Stimulated activated naive CD8-positive, alpha-beta T cell treated with anti-CD3 and anti-CD28 coated beads, Interleukin-15, amount 100 ng/mL, for 72 hours (primary cell): ENCODE results near the gene TRIM22.
"Not testable (repeated sequence)": the region's sequence is repeated elsewhere in the genome, so short reads cannot be mapped to it uniquely, and the experiment has no call there.

Source experiments
- ATAC-seq: fragments of 150-1000 bp; cut with Tn5 transposase; 2 replicates; pipeline ENCODE4 v1.10.0; 2021; ENCODE audit warnings: mild to moderate bottlenecking, moderate library complexity
- DNase-seq, 2 donors: peaks; one replicate each; pipeline ENCODE4 v3.0.0; 2021 to 2022
- H3K27ac Mint-ChIP-seq, 2 donors: one replicate each; pipeline ENCODE4 v1.8.0; 2022; ENCODE audit warnings: mild to moderate bottlenecking in 2 of 2, mixed read lengths in 2 of 2, moderate library complexity in 2 of 2
- H3K27me3 Mint-ChIP-seq: one replicate; pipeline ENCODE4 v1.8.0; 2022; ENCODE audit warnings: mixed read lengths
- H3K4me1 Mint-ChIP-seq: one replicate; pipeline ENCODE4 v1.8.0; 2022; ENCODE audit warnings: mild to moderate bottlenecking, mixed read lengths
- H3K4me3 Mint-ChIP-seq, 2 donors: one replicate each; pipeline ENCODE4 v1.8.0; 2022; ENCODE audit warnings: mild to moderate bottlenecking in 2 of 2, mixed read lengths in 2 of 2, moderate library complexity in 1 of 2
- H3K9me3 Mint-ChIP-seq, 2 donors: one replicate each; pipeline ENCODE4 v1.8.0; 2022; ENCODE audit warnings: mixed read lengths in 2 of 2

The TRIM22 gene

GRCh38 chr11:5684036-5684645, 5.4 kb upstream of the TRIM22 start:
- H3K4me3 Mint-ChIP-seq, result peak overlapping the region; percentile 84 to 92
- no peaks in the 10 kb centered on the region for H3K27me3 Mint-ChIP-seq
- H3K4me1 Mint-ChIP-seq, result peaks cover 59% of the 10 kb centered on the region
- no peaks in the 10 kb centered on the region for H3K9me3 Mint-ChIP-seq
- H3K27ac Mint-ChIP-seq, result peak overlapping the region; percentile 94 to 95
- ATAC-seq (peak; percentile 16), DNase-seq (no peak)

GRCh38 chr11:5684646-5685362, 4.8 kb upstream of the TRIM22 start, which contains the start of gene TRIM5:
TSS of gene TRIM5 (minus strand) at chr11:5685074. CDS start at chr11:5680177, 4,897 bp downstream.
- Mint-ChIP-seq H3K4me3 (peak within 1 kb of the TSS; percentile 84 to 92), H3K27ac (peak within 1 kb of the TSS; percentile 94 to 95), H3K27me3 (no peaks in the 10 kb centered on the region), H3K4me1 (peaks cover 52% of the 10 kb centered on the region), H3K9me3 (no peaks in the 10 kb centered on the region)
- DNase-seq (peak; percentile 75 to 83), ATAC-seq (peak; percentile 88)

- no peaks in the 10 kb centered on the region for H3K27me3 Mint-ChIP-seq
Observed at GRCh38 chr11:5686426-5686825, 3.2 kb upstream of the TRIM22 start.

GRCh38 chr11:5688482-5688881, 1.1 kb upstream of the TRIM22 start:
- DNase-seq (no peak), ATAC-seq (no peak)
- Mint-ChIP-seq H3K4me1 (peaks cover 44% of the 10 kb centered on the region), H3K9me3 (no peaks in the 10 kb centered on the region), H3K4me3 (peak overlapping the region; percentile 27 to 93), H3K27me3 (no peaks in the 10 kb centered on the region), H3K27ac (peak overlapping the region; percentile 82 to 85)

More at GRCh38 chr11:5686426-5686825, 3.2 kb upstream of the TRIM22 start:
- Mint-ChIP-seq H3K27ac (no peak overlapping the region), H3K9me3 (no peaks in the 10 kb centered on the region), H3K4me3 (no peak overlapping the region), H3K4me1 (peaks cover 42% of the 10 kb centered on the region)
- DNase-seq, result no peak
- ATAC-seq, result no peak

- Mint-ChIP-seq H3K4me1 (peaks cover 48% of the 10 kb centered on the region), H3K4me3 (peak overlapping the region; percentile 93 to 97), H3K27me3 (no peaks in the 10 kb centered on the region), H3K9me3 (no peaks in the 10 kb centered on the region), H3K27ac (peak overlapping the region; percentile 98 to 99)
- DNase-seq (peak in 1 of 2 donors; percentile 12), ATAC-seq (peak; percentile 2)
Observed at GRCh38 chr11:5690216-5690615, 626 bp downstream of the TRIM22 start.

- H3K4me1 Mint-ChIP-seq, result peaks cover 48% of the 10 kb centered on the region
- H3K9me3 Mint-ChIP-seq, result no peaks in the 10 kb centered on the region
- DNase-seq, result peak in 1 of 2 donors; percentile 13
Observed at GRCh38 chr11:5690736-5691135, 1.1 kb downstream of the TRIM22 start.

GRCh38 chr11:5691238-5691963, 1.8 kb downstream of the TRIM22 start:
- H3K4me3 Mint-ChIP-seq, result peak overlapping the region; percentile 93 to 97
- peak overlapping the region; percentile 98 to 99 for H3K27ac Mint-ChIP-seq
- not testable (repeated sequence) for DNase-seq, H3K27me3 Mint-ChIP-seq, H3K9me3 Mint-ChIP-seq, ATAC-seq
- H3K4me1 Mint-ChIP-seq, result peaks cover 50% of the 10 kb centered on the region

More at GRCh38 chr11:5690736-5691135, 1.1 kb downstream of the TRIM22 start:
- H3K27me3 Mint-ChIP-seq, result no peaks in the 10 kb centered on the region
- H3K27ac Mint-ChIP-seq, result peak overlapping the region; percentile 98 to 99
- peak overlapping the region; percentile 93 to 97 for H3K4me3 Mint-ChIP-seq
- peak; percentile 7 for ATAC-seq

GRCh38 chr11:5691964-5692361, 2.4 kb downstream of the TRIM22 start:
- Mint-ChIP-seq H3K4me3 (peak overlapping the region; percentile 93 to 97), H3K9me3 (no peaks in the 10 kb centered on the region), H3K4me1 (peaks cover 56% of the 10 kb centered on the region), H3K27ac (peak overlapping the region; percentile 69 to 98), H3K27me3 (no peaks in the 10 kb centered on the region)
- ATAC-seq, result no peak
- DNase-seq, result no peak

- no peak overlapping the region for H3K27ac Mint-ChIP-seq
- H3K4me3 Mint-ChIP-seq, result peak overlapping the region; percentile 61 to 66
- ATAC-seq (no peak), DNase-seq (no peak)
- H3K4me1 Mint-ChIP-seq, result peaks cover 64% of the 10 kb centered on the region
- no peaks in the 10 kb centered on the region for H3K9me3 Mint-ChIP-seq
- no peaks in the 10 kb centered on the region for H3K27me3 Mint-ChIP-seq
Observed at GRCh38 chr11:5694642-5695041, 5.1 kb downstream of the TRIM22 start.

GRCh38 chr11:5695580-5695979, 6.0 kb downstream of the TRIM22 start:
- DNase-seq (no peak), ATAC-seq (no peak)
- H3K27ac Mint-ChIP-seq, result no peak overlapping the region
- H3K27me3 Mint-ChIP-seq, result no peaks in the 10 kb centered on the region
- no peaks in the 10 kb centered on the region for H3K9me3 Mint-ChIP-seq
- peaks cover 73% of the 10 kb centered on the region for H3K4me1 Mint-ChIP-seq
- no peak overlapping the region for H3K4me3 Mint-ChIP-seq

GRCh38 chr11:5696210-5696609, 6.6 kb downstream of the TRIM22 start:
- H3K27me3 Mint-ChIP-seq, result no peaks in the 10 kb centered on the region
- H3K9me3 Mint-ChIP-seq, result no peaks in the 10 kb centered on the region
- no peak overlapping the region for H3K27ac Mint-ChIP-seq
- peaks cover 80% of the 10 kb centered on the region for H3K4me1 Mint-ChIP-seq
- peak overlapping the region in 1 of 2 donors; percentile 39 for H3K4me3 Mint-ChIP-seq
- DNase-seq, result no peak
- ATAC-seq, result no peak

- Mint-ChIP-seq H3K4me3 (no peak overlapping the region), H3K4me1 (peaks cover 87% of the 10 kb centered on the region), H3K27ac (no peak overlapping the region), H3K9me3 (no peaks in the 10 kb centered on the region), H3K27me3 (no peaks in the 10 kb centered on the region)
- ATAC-seq (no peak), DNase-seq (no peak)
Observed at GRCh38 chr11:5698281-5698680, 8.7 kb downstream of the TRIM22 start.

GRCh38 chr11:5700421-5701054, 10.9 kb downstream of the TRIM22 start:
- Mint-ChIP-seq H3K4me1 (peaks cover 88% of the 10 kb centered on the region), H3K4me3 (peak overlapping the region; percentile 31 to 33), H3K9me3 (no peaks in the 10 kb centered on the region), H3K27me3 (no peaks in the 10 kb centered on the region), H3K27ac (peak overlapping the region; percentile 87 to 91)
- ATAC-seq (no peak), DNase-seq (no peak)

GRCh38 chr11:5701055-5701577, 11.5 kb downstream of the TRIM22 start:
- Mint-ChIP-seq H3K4me3 (peak overlapping the region in 1 of 2 donors; percentile 62), H3K27ac (peak overlapping the region; percentile 87 to 91), H3K27me3 (no peaks in the 10 kb centered on the region), H3K4me1 (peaks cover 83% of the 10 kb centered on the region), H3K9me3 (no peaks in the 10 kb centered on the region)
- DNase-seq, result no peak
- ATAC-seq, result no peak
